GM12872 (cell line): ENCODE measurements around the gene FAM184A.

Experiments used
- CTCF ChIP-seq: IDR thresholded peaks from 3 replicates; pipeline ENCODE4 v1.5.1; 2011; ENCODE audit warnings: low read depth, mild to moderate bottlenecking, low read length, moderate library complexity; ENCODE audit not compliant: insufficient read depth

FAM184A gene

GRCh38 chr6:118967239-118967638 lies 111.2 kb downstream of the FAM184A start:
- no peak for TF ChIP-seq CTCF

GRCh38 chr6:118965843-118966370 lies 112.6 kb downstream of the FAM184A start:
- no peak for TF ChIP-seq CTCF

GRCh38 chr6:118965371-118965770 lies 113.1 kb downstream of the FAM184A start:
- no peak for TF ChIP-seq CTCF

GRCh38 chr6:118963003-118963402 lies 115.5 kb downstream of the FAM184A start:
- no peak; the same call in 2 of the 3 replicates for TF ChIP-seq CTCF

GRCh38 chr6:118959903-118960302 lies 118.6 kb downstream of the FAM184A start:
- TF ChIP-seq CTCF = no peak

GRCh38 chr6:118953391-118953790 lies 125.1 kb downstream of the FAM184A start:
- no peak for TF ChIP-seq CTCF

GRCh38 chr6:118952683-118953082 lies 125.8 kb downstream of the FAM184A start:
- no peak for TF ChIP-seq CTCF

- TF ChIP-seq CTCF = no peak
Measured at GRCh38 chr6:118945217-118945616, 133.2 kb downstream of the FAM184A start.
